SK-N-SH (cell line): Measurements from ENCODE around the gene DDO.

Experiments used
- CTCF ChIP-seq: fragments of 200-600 bp; sonication (generic); IDR thresholded peaks from 2 replicates; pipeline ENCODE4 v1.6.1; 2017; ENCODE audit warnings: antibody characterized with exemption, mild to moderate bottlenecking, moderate library complexity
- EP300 ChIP-seq, 2 experiments: IDR thresholded peaks; 2 replicates each; pipeline versions ENCODE4 v1.4.0 to v1.6.1; 2012; ENCODE audit warnings: borderline replicate concordance in 1 of 2, low read depth in 1 of 2, low read length in 1 of 2
- FOSL2 ChIP-seq: IDR thresholded peaks from 2 replicates; pipeline ENCODE4 v1.4.0; 2012; ENCODE audit warnings: low read depth, mild to moderate bottlenecking, moderate library complexity, borderline replicate concordance
- FOXM1 ChIP-seq: IDR thresholded peaks from 2 replicates; pipeline ENCODE4 v1.4.0; 2012; ENCODE audit warnings: low read depth, mild to moderate bottlenecking
- MAX ChIP-seq: IDR thresholded peaks from 2 replicates; pipeline ENCODE4 v1.4.0; 2012; ENCODE audit warnings: low read depth
- POLR2AphosphoS5 ChIP-seq: IDR thresholded peaks from 2 replicates; pipeline ENCODE4 v1.6.1; 2012; ENCODE audit warnings: low read depth, low read length
- RAD21 ChIP-seq: IDR thresholded peaks from 2 replicates; pipeline ENCODE4 v1.6.1; 2012; ENCODE audit warnings: mild to moderate bottlenecking, low read length
- REST ChIP-seq: IDR thresholded peaks from 2 replicates; pipeline ENCODE4 v1.6.1; 2012; ENCODE audit warnings: mild to moderate bottlenecking, low read depth, low read length, moderate library complexity
- SMC3 ChIP-seq: IDR thresholded peaks from 2 replicates; pipeline ENCODE4 v1.6.1; 2012; ENCODE audit warnings: low read depth, low read length, improper control_type of control experiment

GRCh38 chr6:110348961-110349690 lies 66.2 kb downstream of the DDO start:
- TF ChIP-seq RAD21 (no peak), CTCF (no peak), EP300 (IDR thresholded peaks at IDR 0.05; ENCODE audit: borderline replicate concordance in 1 of 2, low read depth in 1 of 2, low read length in 1 of 2) (no peak), SMC3 (no peak), MAX (no peak), FOXM1 (no peak), POLR2AphosphoS5 (no peak), FOSL2 (no peak), REST (no peak)
